TTC549 (cell line): ENCODE measurements around the gene LTBP1.

Source experiments
- FAIRE-seq: peaks from 2 replicates; lab custom pipeline; 2012; peaks lifted over from hg19 to GRCh38; lab: Jason Lieb, UNC

The LTBP1 gene

DNA sequence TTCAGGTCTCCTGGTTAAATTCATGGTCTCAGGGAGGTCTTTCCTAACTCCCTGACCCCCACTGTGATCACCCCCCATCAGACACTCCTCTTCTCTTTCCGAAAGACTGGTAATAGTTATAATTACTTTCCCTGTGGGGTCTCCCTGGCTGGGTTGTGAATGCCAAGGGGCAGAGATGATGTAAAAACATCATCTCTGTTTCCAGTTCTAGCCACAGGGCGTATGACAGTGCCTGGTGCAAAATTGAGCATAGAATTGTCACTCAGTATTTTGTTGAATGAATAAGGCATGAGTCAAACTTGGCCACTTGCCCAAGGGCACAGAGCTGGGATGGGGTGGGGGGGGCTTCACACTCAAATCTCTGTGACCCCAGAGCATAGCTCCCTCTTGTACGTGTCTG, 65.2 kb downstream of the LTBP1 start:
- no peak for FAIRE-seq

DNA sequence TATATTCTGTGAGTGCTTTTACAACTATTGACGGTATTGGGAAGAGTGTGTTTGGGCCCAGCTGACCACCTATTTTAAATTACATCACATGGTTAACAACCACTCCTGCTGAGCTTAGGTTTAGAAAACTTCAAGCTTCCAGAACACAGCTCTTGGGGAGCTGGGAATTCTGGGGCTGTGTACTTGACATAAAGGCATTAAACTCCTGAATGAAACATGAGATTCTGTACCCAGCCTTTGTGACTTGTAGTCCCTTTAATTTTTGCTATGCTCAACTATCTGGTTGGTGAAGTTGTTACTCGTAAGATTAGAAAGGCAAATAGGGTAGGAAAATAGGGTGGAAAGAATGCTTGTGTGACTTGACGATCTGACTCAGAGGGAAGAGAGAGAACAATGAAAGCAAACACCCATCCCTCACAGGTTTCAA, 66.9 kb downstream of the LTBP1 start:
- no peak for FAIRE-seq

DNA sequence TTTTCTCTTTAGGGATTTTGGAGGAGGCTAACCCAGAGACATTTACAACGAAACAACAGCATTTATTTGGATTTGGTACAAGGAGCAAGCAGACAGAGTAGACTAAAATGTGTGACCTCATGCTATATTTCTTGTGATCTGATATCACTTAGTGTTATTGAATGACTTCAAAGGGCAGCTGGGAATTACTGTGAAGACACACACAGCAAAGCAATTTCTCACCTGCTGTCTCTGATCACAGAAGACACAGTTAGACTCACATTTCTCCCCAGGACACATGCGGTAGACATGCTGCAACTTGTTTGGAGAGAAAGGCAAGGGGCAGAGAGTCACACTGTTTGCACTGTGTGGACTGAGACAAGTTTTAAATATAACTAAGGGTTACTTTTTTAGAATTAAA, 67.5 kb downstream of the LTBP1 start:
- FAIRE-seq = no peak

DNA sequence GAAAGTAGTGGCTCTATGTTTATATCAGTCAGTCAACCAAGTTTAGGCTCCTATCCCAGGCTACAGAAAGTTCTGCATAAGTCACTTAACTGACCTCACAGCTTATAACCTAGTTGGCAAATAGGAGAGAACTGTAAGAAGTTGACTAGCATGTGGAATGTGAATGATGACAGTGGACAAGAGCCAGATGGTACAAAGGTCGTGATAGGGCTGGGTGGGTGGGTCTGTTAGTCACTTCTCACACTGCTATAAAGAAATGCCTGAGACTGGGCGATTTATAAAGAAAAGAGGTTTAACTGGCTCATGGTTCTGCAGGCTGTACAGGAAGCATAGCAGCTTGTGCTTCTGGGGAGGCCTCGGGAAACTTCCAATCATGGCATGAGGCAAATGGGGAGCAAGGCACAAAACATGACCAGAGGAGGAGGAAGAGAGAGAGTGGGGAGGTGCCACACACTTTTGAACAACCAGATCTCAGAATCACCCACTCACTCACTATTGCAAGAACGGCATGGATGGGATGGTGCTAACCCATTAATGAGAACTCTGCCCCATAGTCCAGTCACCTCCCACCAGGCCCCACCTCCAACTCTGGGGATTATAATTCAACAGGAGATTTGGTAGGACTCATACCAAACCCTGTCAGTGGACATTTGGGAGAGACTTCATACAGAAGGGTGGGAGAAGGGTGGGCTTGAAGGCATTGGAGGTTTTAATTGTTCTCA, 68.8 kb downstream of the LTBP1 start:
- no peak for FAIRE-seq

DNA sequence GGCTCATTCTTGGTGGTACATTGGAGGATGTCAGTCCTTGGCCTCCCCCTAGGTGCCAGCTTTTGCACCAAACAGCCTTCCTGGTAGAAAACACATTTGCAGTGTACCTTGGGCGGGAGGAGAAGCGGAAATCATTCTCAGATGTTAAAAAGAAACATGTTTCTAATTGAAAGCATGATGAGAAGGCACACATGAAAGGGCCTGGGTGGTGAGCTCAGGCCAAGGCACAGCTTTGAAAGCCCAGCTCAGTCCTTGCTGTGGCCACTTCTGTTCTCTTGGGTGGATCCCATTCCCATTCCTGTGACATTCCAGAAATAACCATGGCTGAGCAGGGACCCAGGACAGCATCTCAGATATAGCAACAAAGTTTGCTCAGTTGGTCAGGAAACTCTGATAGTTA, 71.5 kb downstream of the LTBP1 start:
- no peak for FAIRE-seq

DNA sequence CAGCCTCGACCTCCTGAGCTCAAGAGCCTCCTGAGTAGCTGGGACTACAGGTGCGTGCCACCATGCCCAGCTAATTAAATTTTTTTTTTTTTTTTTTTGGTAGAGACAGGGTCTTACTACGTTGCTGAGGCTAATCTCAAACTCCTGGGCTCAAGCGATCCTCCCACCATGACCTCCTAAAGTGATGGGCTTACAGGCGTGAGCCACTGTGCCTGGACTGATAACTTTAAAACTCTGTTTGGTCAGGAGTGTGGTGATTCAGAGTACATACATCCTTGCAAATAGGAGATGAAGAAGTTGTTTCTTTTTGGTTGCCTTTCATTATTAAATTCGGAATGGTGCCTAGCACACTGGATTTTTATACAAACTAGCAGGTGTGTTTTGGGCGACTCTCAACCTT, 73.0 kb downstream of the LTBP1 start:
- no peak for FAIRE-seq

DNA sequence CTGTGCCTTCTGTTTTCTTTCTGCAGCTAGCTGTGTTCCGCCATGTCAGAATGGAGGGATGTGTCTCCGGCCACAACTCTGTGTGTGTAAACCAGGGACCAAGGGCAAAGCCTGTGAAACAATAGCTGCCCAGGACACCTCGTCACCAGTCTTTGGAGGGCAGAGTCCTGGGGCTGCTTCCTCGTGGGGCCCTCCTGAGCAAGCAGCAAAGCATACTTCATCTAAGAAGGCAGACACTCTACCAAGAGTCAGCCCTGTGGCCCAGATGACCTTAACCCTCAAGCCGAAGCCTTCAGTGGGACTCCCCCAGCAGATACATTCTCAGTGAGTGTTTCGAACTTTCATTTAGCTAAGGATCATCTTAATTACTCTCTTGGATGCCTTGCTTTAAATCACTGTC, 74.1 kb downstream of the LTBP1 start:
- FAIRE-seq = no peak

DNA sequence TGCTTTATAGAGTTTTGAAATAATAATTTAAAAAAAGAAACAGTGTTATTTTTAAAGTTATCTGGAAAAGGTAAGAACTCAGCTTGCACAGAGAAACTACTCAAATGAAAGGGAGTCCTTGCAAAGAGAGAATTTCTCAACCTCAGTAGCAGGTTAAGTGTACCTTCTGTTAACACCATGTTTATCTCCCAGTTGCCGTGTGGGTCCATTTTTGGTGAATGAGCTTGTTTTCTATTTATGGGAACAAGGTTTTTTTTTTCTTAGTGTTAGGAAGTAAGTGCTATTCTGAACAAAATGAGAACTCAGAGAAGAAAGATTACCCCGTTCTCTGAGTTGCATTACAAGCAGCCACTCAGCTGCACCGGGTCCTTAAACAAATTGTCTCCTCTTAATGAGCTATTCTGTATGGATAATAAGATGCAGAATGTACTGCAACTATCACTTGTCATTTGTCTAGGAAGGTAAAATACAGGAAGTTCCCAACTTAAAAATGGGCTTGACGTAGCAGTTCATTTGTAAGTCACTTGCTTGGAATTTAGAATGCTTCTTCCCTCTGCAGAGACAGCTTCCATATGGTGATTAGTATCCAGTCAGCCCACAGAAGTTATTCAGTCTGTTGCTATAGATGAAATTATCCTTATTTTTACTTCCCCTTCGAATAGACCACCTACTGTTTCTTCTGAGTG, 74.9 kb downstream of the LTBP1 start:
- FAIRE-seq = no peak

DNA sequence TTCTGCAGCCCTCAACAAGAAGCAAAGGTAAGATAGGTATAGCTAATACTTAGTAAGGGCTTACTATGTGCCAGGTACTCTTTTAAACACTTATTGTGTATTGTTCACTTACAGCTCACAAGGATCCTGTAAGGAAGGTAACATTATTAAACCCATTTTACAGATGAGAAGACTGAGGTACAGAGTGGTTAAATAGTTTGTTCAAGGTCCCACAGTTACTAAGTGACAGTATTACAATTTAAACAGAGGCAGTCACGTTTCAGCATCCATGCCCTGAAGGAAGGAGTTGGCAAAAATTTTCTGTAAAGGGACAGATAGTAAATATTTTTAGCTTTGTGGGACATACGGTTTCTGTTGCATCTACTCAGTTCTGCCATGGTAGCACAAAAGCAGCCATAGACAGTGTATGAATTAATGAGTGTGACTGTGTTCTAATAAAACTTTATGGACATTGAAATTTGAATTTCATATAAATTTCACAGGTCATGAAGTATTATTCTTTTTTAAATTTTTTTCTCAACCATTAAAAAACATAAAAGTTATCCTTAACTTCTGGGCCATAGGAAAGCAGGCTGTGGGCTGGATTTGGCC, 75.7 kb downstream of the LTBP1 start:
- no peak for FAIRE-seq

DNA sequence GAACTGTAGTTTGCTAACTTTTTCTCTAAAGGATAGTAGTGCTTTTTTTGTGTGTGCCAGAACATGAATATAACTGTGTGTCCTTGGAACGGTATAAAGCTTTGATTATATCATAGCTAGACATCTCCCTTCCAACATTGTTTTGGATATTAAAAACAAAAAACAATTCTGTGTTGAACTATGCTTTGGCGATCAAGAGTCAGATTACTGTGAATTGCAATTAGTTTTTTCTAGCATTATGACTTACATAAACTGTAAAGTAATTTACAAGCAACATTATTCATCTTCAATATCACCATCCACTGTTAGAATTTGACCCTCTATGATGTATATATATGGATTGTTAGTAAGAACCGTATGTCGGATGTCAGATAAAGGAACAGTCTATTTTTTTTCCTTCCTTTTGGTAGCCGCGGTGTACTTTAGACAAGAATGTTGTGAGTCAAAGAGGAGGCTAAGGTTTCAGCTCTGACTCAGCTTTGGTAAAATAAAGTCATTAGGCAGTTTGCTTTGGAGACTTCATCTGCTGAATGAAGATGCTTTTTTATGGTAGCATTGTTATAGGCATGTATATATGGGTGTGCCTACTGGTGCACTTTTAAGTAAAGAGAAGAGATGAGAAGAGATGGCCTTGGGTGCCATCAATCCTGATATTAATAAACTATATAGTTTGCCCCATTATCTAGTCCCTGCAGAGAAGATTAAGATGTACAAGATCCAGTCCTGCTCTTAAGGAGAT, 76.4 kb downstream of the LTBP1 start:
- FAIRE-seq = no peak

DNA sequence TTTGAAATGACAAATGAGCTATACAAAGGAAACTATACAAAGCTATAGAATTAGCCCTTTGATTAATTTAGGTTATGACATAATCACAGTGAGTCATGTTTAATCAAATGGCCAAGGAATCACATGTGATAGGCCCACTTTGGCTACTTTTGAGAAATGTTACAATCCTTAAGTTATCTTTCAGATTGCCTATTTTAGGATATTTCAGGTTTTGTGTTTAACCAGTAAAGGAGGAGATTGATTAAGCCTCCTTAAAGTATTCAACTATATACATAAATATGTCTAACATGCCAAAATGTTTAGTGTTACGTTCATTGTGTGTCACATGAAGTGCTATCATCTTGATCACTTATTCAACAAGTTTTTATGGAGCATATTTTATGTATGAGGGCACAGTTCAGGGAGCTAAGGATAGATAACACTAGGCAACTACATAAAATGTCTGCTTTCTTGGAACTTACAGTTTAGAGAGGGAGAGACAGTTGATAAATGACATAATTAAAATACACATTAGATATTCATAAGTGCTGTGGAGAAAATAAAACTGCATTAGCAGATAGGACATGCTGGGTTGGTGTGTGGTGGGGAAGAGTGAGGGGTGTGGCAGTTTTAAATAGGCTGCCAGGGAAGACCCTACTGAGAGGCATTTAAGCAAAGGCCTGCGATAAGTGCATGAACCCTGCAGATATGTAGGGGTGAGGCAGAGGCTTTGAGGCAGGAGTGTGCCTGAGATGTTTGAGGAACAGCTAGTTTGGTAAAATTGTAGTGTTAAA, 77.2 kb downstream of the LTBP1 start:
- no peak for FAIRE-seq

DNA sequence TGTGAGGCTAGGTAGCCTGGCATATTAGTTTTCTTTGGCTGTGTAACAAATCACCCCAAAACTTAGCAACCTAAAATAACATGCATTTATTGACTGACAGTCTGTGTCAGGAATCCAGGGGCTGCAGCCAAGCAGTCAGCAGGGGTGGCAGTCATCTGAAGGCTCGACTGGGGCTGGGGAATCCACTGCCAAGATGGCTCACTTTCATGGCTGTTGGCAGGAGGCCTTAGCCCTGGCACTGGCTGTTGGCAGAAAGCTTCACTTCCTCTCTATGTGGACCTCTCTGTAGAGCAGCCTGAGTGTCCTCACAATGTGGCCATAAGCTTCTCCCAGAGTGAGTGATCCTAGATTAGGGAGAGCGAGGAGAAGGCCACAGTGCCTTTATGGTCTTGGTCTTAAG, 78.0 kb downstream of the LTBP1 start:
- no peak for FAIRE-seq

DNA sequence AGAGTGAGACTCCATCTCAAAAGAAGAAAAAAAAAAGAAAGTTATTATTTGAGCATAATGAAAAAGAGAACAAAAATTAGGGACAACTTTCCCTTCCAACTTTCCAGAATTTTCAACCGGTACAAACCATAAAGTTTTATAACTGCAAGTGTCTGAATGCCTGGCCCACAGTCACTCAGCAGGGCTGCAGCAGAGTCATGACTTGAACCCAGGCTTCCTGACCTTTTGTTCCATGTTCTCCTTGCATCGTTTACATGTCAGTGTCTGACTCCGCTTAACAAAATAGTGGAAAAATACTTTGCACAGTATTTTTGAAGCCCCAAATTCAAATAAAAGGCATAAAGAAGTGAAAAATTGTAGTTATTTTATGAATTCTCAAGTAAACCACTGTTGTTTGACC, 82.7 kb downstream of the LTBP1 start:
- FAIRE-seq = no peak

DNA sequence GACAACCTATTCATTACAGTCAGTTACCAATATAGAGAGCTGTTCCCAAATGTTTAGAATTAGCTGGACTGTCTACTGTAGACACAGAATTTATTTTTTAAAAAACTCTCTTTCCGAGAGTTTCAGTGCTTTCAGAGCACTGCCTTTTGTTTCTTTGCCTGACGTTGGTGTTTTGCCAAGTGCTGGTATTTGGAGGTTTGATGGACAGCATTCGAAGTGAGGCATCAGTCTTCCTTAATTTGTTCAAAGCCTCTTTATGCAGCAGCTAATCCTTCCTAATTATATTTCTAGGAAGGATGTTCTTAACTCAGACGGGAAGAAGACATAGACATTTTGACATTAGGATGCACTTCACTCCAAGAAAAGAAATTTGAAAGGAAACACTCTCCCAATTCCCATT, 83.2 kb downstream of the LTBP1 start:
- no peak for FAIRE-seq

DNA sequence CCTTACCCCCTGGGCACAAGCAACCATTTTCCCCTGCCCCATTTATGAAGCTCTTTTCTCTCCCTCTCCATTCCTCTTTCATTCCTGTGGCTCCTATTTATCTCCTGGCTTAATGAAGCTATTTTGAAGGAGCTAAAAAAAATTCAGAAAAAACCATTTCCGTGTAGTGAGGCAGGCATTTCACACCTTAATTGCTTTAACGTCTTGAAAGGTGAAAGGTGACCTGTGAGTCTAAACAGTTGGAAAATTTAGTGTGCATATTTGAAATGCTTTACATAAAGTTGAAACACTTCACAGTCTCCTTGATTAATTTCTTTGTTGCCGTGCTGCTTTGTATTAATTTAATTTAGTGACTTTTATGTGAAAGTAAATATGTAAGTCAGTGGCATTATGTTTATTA, 83.6 kb downstream of the LTBP1 start:
- FAIRE-seq = no peak

DNA sequence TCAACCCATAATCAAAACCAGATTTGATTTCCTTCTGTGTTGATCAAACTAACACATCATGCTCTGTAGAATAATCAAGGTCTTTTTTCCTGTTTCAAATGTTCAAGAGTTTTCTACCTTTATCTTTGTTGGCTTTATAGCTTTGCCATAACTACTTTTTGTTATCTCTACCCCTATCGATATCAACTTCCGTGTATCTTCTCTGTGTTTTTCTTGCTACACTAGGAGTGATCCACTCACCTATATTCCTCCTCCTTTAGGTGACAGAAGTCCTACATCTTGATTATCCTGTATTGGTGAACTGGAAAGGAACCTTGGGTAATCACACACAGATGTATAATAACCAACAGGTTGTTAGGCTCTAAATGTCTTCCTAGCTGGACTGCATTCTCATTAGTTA, 85.5 kb downstream of the LTBP1 start:
- no peak for FAIRE-seq

DNA sequence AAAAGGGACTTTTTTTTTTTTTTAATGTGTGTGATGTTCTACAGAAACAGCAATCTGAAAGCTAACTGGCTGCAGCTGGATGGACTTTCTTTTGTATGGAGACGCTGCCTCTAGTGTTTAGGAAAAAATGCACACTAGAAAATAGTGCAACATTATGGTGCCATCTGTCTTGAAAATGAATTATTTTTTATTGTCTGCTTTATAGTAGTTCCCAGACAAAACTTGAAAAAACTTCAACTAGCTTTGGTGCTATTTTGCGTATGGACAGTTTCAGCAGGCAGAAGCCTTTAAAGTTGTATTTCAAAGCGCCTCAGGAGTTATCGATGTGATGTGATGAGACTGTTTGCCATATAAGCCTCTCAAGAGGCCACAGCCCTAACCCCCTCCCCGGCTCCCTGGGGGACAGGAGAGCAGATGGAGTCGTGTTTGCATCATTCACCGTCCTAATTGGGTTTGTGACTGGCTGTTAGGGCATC, 86.9 kb downstream of the LTBP1 start:
- FAIRE-seq = peak; percentile 20

DNA sequence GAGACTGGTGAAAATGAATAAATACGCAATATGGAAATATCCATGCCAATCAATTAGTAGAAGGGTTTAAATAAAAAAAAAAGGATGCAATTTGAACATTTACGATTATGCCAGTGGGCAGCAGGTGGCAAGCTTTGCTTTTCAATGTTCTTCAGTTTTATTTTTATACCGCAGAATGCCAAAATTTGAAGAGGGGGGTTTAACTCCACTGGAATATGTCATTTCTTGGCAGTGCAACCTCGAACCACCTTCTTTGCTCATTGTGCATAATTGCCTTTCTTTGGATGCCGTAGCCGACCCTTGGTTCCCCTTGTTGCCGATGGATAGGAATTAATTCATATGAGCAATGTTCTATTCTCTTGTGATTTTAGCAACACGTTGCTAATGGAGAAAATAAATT, 88.0 kb downstream of the LTBP1 start:
- no peak for FAIRE-seq

DNA sequence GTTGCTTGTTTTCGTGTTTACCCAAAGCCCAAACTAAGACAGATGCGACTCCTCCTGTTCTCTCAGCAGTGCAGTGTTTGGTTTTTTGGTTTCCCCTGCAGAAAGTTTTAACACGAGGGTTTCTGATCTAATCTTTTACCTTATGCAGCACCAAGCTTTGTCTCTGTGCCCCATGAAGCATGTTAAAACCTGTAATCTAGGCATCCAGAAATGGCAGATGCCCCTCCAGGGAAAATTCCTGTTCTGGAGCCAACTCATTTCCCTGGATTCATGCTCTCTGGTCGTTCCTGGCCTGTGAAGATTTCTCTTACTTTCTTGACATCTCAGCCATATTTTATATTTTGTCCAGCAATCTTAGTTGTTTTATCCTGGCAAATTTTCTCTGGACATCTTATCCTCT, 91.5 kb downstream of the LTBP1 start:
- no peak for FAIRE-seq

DNA sequence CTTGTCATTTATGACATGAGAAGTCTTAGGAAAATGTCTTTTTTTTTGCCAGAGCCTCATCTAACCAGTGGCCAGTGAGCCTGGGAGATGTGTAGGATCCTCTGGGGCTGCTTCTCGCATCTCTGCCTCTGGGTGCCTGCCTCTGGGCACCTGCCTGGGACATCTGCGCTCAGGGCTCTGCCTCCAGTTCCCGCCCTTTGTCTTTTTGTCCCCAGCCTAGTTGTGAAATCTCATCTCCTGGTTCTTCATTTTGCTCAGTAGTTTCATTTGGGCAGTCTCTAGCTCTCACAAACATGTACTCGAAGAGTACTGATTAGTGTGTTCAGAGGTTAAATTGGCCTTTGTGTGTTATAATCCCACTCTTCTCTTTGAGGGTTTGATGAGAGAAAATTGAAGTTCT, 92.0 kb downstream of the LTBP1 start:
- FAIRE-seq = no peak

DNA sequence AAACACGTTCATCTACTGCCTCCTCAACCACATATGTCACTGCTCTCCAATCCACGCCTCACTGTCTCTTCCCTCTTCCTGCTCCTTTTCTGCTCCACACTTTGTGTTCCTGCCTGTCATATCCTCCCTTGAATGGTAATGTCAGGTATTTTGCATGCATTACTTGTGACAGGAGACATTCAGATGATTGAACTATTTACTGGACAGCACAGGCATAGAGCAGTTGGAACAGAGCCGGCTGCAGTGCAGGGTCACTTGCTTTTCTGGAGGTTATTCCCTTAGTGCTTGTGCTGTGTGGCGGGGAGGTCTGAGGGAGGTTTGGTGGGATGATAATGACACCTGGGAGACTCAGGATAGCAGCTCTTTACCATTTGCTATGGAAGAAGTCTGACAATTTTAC, 93.8 kb downstream of the LTBP1 start:
- FAIRE-seq = no peak

DNA sequence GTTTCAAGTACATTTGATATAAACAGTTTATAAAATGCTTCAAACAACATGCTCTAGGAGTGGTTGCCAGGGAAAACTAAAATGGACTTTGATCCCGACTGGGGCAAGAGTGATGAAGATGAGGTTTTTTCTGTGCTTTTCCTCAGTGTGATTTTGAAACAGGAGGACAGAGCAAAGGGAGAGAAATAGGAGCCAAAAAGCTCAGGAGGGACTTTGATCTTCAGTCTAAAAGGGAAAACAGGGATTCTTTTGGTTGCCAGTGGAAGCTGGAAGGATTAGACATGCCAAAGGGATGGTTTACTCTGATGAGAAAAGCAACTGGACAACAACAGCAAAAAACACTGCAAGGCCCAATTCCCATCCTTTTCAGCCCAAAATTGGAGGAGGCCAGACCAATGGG, 95.5 kb downstream of the LTBP1 start:
- FAIRE-seq = no peak
